ENCODE results near the gene ACBD7. TPM values are rescaled to one million over a fixed set of nuclear protein-coding genes. Genes with fewer than 3 reads are reported as not detected.

Gene ACBD7
- total RNA-seq, 4 donors from 2014 or later, result not detected

GRCh38 chr10:15106352-15107013 lies 17.9 kb upstream of the ACBD7 start:
- Histone ChIP-seq H3K4me3 (no peak overlapping the region), H3K36me3 (peaks cover 62% of the 10 kb centered on the region), H3K27me3 (no peaks in the 10 kb centered on the region), H3K9me3 (no peaks in the 10 kb centered on the region), H3K27ac (no peak overlapping the region), H3K4me1 (no peaks in the 10 kb centered on the region)
- DNase-seq (ENCODE audit: low spot score in 2 of 2), result peak in 1 of 2 donors; percentile 75
- peak; percentile 86 to 88 for TF ChIP-seq CTCF (IDR thresholded peaks at IDR 0.05)
- no peak for TF ChIP-seq POLR2AphosphoS5 (IDR thresholded peaks at IDR 0.05)
- no peak for TF ChIP-seq EP300 (IDR thresholded peaks at IDR 0.05)
- TF ChIP-seq POLR2A (IDR thresholded peaks at IDR 0.05), result no peak
- WGBS, result 50% methylated on average over 8 of the region's 8 CpGs

GRCh38 chr10:15103513-15103912 lies 14.9 kb upstream of the ACBD7 start:
- WGBS, result 89% methylated on average over 9 of the region's 9 CpGs

GRCh38 chr10:15099886-15100285 lies 11.3 kb upstream of the ACBD7 start:
- Histone ChIP-seq H3K4me1 (peaks cover 26% of the 10 kb centered on the region), H3K27me3 (no peaks in the 10 kb centered on the region), H3K27ac (no peak overlapping the region), H3K4me3 (no peak overlapping the region), H3K9me3 (no peaks in the 10 kb centered on the region), H3K36me3 (peaks cover 31% of the 10 kb centered on the region)
- no peak for DNase-seq (ENCODE audit: low spot score in 2 of 2)
- TF ChIP-seq EP300 (IDR thresholded peaks at IDR 0.05) (no peak), POLR2A (IDR thresholded peaks at IDR 0.05) (no peak), POLR2AphosphoS5 (IDR thresholded peaks at IDR 0.05) (no peak)
- WGBS, result 88% methylated on average over 4 of the region's 4 CpGs

More at GRCh38 chr10:15103513-15103912, 14.9 kb upstream of the ACBD7 start:
- Histone ChIP-seq H3K9me3 (no peaks in the 10 kb centered on the region), H3K4me3 (no peak overlapping the region), H3K27me3 (no peaks in the 10 kb centered on the region), H3K4me1 (peaks cover 17% of the 10 kb centered on the region), H3K27ac (no peak overlapping the region), H3K36me3 (peaks cover 43% of the 10 kb centered on the region)
- DNase-seq (ENCODE audit: low spot score in 2 of 2), result no peak
- TF ChIP-seq POLR2A (IDR thresholded peaks at IDR 0.05) (no peak), POLR2AphosphoS5 (IDR thresholded peaks at IDR 0.05) (no peak), EP300 (IDR thresholded peaks at IDR 0.05) (no peak), CTCF (IDR thresholded peaks at IDR 0.05) (no peak)

GRCh38 chr10:15097011-15097812 lies 8.6 kb upstream of the ACBD7 start, which contains the start of gene RPP38:
TSS of gene RPP38 (plus strand) at chr10:15097355. CDS start at chr10:15103315, 5,960 bp downstream.
- Histone ChIP-seq H3K9me3 (no peaks in the 10 kb centered on the region), H3K36me3 (peaks cover 6% of the 10 kb centered on the region), H3K4me1 (peaks cover 26% of the 10 kb centered on the region), H3K4me3 (peak within 1 kb of the TSS; percentile 89), H3K27me3 (no peaks in the 10 kb centered on the region), H3K27ac (peak within 1 kb of the TSS; percentile 97)
- WGBS, result 0% methylated on average over 35 of the region's 84 CpGs
- TF ChIP-seq POLR2A (IDR thresholded peaks at IDR 0.05) (peak in 1 of 2 donors; percentile 65), POLR2AphosphoS5 (IDR thresholded peaks at IDR 0.05) (peak in 2 of 3 donors; percentile 5 to 68), EP300 (IDR thresholded peaks at IDR 0.05) (no peak)
- DNase-seq (ENCODE audit: low spot score in 2 of 2), result peak; percentile 97 to 98

- TF ChIP-seq POLR2AphosphoS5 (IDR thresholded peaks at IDR 0.05) (no peak), POLR2A (IDR thresholded peaks at IDR 0.05) (no peak), CTCF (IDR thresholded peaks at IDR 0.05) (no peak), EP300 (IDR thresholded peaks at IDR 0.05) (no peak)
- WGBS, result 0% methylated on average over 11 of the region's 11 CpGs
- Histone ChIP-seq H3K27ac (peak overlapping the region; percentile 97), H3K27me3 (no peaks in the 10 kb centered on the region), H3K36me3 (peaks cover 4% of the 10 kb centered on the region), H3K4me3 (peak overlapping the region; percentile 89), H3K4me1 (peaks cover 26% of the 10 kb centered on the region), H3K9me3 (no peaks in the 10 kb centered on the region)
- no peak for DNase-seq (ENCODE audit: low spot score in 2 of 2)
Measured at GRCh38 chr10:15096661-15097010, 8.1 kb upstream of the ACBD7 start.

GRCh38 chr10:15092855-15093408 lies 4.4 kb upstream of the ACBD7 start:
- WGBS, result 90% methylated on average over 16 of the region's 16 CpGs
- Histone ChIP-seq H3K27ac (no peak overlapping the region), H3K9me3 (no peaks in the 10 kb centered on the region), H3K4me1 (peaks cover 14% of the 10 kb centered on the region), H3K27me3 (no peaks in the 10 kb centered on the region), H3K4me3 (no peak overlapping the region), H3K36me3 (no peaks in the 10 kb centered on the region)
- TF ChIP-seq POLR2A (IDR thresholded peaks at IDR 0.05), result no peak
- no peak for TF ChIP-seq POLR2AphosphoS5 (IDR thresholded peaks at IDR 0.05)
- TF ChIP-seq EP300 (IDR thresholded peaks at IDR 0.05), result no peak
- no peak for TF ChIP-seq CTCF (IDR thresholded peaks at IDR 0.05)
- no peak for DNase-seq (ENCODE audit: low spot score in 2 of 2)

All from suprapubic skin (tissue), 4 donors.